Activated CD8-positive, alpha-beta memory T cell treated with anti-CD3 and anti-CD28 coated beads for 4 hours (primary cell): ENCODE data around the gene LYZL6.
"Not testable (repeated sequence)": the region's sequence is repeated elsewhere in the genome, so short reads cannot be mapped to it uniquely, and the experiment has no call there.

Experiments
- DNase-seq, 2 donors: peaks; one replicate each; pipeline ENCODE4 v3.0.0-alpha.2; 2020; ENCODE audit warnings: low read depth in 2 of 2

Gene LYZL6

DNA sequence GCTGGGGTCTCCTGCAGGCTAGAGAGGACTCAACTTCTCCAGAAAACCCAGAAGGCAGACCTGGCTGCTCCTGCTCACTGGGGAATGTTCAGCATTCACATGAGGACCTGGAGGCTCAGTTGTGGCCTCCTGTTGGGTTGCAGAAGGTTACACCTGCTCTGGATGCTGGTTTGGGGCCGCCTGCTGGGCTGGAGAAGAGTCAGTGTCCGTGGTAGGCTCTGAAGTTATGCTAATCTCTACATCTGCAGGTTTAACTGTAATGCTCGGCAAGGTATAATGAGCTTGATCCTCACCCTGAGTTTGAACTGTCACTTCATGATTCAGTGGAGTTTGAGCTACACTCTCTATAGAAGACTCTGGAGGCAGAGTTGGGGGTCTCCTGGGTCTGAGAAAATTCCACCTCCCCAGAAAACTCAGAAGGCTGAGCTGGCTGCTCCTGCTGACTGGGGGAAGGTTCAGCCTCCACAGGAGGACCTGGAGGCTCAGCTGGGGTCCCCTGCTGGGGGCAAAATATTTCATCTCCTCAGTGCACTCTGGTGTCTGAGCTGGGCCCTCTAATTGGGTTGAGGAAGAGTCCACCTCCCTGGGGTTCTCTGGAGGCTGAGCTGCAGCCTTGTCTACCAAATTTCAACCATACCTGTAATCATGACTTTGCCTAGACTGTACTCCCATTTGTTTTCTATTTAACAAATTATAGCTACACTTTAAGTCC lies 36.4 kb downstream of the LYZL6 start:
- DNase-seq, result no peak

DNA sequence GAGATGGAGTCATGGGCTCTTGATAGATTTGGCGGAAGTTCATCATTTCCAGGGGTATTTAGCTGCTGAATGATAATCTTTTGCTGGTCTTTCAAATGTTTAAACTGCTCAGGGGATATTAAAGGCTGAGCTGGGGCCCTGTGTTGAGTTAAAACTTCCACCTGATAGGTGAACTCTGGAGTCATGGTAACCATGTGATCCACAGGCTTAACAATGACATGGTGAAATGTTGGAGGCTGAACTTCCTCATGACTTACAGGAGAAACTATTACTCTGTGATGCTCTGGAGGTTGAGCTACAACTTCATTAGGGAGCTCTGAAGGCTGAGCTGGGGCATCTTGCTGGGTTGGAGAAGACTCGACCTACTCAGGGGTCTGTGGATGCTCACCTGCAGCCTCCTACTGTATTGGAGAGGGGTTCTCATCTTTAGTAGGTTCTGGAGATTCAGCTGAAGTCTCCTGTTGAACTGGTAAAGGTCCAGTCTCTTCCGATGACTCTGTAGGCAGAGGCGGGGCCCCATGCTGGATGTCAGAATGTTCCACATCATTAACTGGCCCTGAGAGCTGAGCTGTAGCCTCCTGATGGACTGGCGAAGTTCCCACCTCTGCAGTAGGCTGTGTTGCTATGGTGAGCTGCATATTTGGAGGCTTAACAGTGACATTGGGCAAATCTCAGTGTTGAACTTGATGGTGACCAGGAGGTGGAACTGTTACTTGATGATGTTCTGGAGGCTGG lies 37.2 kb downstream of the LYZL6 start:
- no peak for DNase-seq

DNA sequence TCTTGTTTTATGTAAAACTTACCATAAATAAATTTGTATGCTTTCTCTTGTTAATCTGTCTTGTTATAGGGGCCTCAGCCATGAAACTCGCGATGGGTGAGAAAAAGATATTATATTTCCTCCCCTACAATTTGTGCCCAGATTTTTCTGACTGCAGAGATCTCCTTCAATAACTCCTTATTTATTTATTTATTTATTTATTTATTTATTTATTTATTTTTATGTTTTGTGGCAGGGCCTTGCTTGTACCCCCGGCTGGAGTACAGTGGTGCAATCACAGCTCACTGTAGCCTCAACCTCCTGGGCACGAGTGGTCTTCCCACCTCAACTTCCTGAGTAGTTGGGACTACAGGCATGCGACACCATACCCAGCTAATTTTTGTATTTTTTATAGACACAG lies 40.1 kb downstream of the LYZL6 start:
- DNase-seq, result no peak

DNA sequence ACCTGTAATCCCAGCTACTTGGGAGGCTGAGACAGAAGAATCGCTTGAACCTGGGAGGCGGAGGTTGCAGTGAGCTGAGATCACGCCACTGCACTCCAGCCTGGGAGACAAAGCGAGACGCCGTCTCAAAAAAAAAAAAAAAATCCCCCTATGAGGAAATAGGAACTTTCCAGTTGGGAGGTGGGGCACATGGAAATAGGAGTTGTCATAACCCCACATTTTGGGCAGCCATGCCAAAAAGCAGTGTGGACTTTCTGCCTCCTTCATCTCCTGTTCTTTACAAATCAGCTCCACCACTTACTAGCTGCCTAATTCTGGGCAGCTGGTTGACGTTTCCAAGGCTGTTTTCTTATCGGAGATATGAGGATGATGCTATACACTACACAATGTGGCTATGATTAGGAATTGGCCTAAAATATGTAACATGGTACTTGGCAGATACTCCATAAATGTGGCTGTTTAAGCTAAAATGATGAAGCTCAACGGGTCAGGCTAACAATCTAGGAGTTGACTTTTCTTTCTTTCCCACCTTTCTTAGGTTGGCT lies 41.8 kb downstream of the LYZL6 start:
- DNase-seq, result no peak

DNA sequence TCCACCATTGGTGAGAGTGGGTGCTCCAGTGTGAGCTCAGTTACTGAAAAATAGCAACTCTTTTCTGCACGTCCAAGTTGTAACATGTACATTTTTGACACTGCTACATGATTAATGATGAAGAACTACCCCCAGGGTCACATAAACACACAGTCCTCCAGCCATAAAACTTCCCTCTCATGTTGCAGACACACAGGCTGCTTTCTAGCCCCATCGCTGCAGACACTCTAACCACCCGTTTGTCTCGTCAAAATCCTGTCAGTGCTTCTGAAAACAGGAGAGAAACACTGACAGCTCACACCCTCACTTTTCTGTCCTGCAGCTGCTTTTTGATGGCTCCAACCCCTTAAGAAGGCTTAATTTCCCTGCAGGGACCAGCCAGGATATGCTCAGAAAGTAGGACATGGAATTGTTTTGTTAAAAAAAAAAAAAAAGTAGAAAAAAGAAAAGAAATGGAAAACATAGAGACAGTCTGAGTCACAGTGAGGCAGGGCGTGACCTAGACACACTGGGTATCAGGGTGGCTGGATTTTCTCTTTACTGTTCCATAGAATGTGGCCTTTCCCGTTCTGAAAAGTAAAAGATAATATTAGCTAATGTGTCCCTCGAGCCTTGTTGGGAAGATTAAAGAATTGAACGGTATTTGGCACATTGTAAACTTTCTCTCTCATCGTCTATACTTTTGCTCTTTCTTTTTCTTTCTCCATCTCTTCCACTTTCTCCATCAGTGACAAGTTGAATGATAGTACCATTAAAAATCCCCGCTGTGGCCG lies 42.6 kb downstream of the LYZL6 start:
- DNase-seq, result no peak

DNA sequence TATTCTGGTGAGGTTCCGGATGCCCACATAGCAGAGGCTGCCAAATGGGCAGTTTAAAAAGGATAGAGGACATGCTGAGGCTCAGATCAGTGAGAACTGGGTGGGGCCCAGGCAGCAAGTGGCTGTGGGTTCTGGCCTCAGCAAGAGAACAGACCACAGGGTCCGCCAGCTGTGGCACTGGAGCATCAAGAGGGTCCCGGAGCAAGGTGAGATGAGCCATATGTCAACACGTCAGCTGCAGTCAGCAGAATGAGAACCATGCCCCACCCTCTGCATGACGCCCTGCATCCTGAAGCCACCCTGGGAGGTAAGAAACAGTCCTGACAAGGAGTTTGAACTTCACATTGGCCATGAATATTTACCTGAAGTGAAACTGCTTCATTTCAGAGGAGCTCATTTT lies 43.2 kb downstream of the LYZL6 start:
- no peak for DNase-seq

DNA sequence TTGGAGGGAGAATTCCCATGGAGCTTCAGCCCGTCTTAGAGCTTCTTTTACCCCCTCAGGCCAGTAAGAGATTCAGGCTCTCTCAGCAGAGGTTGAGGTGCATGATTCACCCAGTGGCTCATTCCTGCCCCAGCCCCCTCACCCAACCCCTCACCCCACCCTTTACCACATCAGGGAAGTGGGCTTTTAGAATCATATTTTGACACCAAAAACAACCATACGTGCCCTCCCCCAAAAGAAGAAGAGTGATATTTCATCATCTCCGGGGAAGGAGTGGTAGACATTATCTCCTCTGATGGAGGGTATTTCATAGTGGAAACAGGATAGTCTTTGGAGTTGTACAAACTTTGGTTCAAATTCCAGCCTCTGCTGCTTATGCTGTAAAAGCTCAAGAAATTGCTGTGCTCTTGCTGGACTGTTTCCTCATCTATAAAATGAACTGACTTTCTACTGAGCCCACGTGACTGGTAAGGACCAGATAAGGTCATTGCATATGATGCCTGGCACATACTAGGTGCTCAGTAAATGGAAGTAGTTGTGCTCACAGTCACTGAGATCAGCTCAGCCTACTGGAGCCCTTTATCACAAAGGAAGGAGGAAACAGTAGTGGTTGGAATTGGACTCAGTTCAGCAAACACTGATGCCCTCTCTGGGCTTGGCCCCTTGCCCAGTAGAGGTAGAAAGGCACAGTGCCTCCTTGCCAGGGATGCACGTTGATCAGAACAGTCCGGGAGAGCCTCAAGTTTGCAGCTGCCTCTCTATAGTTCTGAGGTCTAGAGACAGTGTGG lies 45.0 kb downstream of the LYZL6 start:
- DNase-seq, result peak in 1 of 2 donors; percentile 48

DNA sequence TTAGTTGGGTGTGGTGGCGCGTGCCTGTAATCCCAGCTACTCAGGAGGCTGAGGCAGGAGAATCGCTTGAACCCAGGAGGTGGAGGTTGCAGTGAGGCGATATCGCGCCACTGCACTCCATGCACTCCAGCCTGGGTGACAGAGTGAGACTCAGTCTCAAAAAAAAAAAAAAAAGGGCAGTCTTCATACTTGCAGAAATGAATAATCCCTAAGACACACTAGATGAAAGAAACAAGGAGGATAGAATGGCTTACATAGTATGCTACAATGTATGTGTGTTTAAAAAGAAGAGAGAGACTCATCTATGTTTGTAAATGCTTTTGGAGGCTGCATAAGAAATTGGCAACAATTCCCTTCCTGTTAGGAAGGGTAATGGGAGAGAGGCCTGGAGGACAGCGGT lies 45.7 kb downstream of the LYZL6 start:
- not testable (repeated sequence) for DNase-seq

DNA sequence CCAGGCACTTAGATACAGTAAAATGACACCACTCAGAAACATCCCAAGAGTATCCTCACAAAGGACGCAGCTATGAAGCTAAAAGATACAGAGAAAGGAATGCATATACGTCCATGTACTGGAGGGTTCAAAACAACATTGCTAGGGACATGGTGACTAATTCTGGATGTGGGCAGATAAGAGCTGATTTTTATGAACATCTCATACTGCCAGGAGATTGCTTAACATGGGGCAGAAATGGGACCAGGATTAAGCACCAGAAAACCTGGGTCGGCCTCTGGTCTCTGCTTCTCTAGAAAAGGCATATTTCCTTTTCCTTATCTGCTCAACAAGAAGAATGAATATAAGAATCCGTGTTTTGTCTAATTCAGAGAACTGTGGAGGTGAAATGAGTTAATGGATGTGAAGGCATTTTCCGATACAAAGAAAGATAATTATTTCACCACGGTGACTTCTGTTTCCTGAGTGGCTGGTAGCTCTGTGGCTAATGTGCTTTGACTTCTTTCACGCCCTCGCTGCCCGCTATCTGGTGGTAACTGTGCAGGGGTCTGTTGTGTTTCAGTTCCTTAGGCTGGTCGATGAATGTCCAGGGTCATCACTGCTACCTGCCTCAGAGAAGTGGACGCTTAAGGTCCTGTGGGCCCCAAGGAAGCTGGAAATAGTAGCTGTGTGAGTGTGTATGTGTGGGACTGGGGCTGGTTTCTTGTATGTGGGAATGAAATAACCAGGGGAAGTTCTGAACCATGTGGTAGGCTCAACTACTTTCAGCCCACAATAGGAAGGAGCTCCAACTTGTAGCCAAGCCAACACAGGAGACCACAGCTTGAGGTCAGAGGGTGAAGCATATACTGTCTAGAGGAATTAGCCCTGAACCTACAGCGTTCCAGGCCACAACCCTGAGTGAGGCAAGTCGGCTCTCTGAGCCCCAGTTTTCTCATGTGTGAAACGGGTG lies 47.6 kb downstream of the LYZL6 start:
- DNase-seq, result no peak

DNA sequence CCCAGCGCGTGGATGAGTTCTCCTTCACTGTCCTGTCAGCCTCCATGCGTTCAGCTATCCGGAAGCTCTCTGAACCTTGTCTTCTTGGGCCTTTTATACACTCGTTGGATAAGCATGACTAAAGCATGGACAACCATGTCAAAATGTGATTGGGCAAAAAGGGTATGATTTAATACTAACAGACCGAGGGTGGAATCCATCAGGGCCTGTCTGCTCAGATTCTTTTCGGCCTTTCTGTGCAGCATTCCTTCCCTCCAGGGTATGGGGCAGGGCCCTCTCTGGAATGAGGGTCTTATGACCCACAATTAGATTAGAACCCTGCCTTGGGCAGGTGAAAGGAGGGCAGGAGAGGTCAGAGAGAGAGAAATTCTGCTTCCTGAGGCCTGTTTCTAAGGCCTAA lies 49.3 kb downstream of the LYZL6 start:
- DNase-seq, result no peak

DNA sequence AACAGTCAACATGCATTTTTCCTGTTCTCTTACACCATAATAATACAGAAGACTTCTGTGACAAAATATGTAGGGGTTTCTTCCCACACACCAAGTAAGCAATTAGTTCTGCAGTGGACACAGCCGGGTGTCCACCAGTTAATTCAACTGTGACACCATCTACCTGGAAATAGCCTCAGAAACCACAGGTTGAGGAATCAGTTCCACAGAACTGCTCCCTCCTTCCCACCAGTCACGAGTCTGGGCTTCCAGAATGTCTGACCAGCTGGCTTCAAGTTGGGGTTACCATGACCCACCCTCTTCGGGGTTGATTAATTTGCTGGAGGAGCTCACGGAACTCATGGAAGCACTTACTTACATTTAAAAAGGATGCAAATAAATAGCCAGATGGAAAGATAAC lies 49.8 kb downstream of the LYZL6 start:
- DNase-seq, result no peak

DNA sequence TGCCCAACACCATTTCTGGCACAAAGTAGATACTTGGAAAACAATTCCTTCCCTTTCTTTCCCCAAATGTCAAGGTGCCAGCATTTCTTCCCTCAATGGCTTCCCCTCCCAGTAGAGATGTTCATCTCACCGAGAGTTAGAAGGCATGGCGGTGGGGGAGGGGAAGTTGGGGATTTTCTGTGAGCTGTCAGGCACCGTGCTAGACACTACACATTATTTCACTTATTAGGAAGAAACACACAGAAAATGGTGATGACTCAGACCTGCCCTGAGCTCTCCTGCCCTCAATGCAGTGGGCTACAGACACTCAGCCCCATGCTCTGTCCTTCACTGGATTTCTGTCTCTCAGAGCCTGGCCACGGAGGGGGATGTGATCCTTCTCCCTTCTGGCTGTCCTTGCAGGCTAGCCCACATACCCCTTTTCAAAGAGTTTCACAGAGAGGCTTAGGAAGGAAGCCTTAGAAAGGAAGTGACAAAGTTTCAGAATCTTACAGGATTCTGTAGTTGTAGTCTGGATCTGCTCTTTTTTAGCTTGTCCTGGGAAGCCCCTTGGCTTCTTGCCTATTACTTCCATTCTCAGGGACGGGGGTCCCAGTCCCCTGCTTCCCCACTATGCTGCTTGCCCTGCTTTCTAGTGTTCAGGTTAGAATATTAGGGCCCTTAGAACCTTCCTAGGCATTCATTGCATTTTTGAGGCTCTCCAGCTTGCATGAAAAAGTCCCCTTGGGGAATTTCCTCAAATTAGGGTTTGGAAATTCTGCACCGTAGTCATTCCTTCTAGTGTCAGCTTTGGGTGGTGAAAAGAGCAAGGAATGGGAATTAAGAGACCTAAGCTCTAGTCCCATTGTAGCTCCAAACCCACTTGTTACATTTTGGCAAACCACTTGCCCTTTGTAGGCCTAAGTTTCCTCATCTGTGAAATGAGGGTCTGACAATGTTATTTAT lies 51.1 kb downstream of the LYZL6 start:
- DNase-seq, result peak in 1 of 2 donors; percentile 58

DNA sequence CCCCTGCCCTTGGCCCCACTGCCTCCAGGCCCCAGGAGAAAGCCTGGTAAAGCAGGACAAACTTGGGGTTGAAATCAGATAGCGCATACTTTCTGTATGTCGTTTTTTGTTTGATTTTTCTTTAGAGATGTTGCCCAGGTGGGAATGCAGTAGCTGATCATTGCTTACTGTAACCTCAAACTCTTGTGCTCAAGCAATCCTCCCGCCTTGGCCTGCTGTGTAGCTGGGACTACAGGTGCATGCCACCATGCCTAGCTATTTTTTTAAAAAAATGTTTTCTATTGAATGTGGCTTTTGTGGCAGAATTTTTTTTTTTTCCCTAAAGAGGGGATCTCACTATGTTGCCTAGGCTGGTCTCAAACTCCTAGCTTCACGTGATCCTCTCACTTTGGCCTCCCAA lies 52.2 kb downstream of the LYZL6 start:
- DNase-seq, result no peak

DNA sequence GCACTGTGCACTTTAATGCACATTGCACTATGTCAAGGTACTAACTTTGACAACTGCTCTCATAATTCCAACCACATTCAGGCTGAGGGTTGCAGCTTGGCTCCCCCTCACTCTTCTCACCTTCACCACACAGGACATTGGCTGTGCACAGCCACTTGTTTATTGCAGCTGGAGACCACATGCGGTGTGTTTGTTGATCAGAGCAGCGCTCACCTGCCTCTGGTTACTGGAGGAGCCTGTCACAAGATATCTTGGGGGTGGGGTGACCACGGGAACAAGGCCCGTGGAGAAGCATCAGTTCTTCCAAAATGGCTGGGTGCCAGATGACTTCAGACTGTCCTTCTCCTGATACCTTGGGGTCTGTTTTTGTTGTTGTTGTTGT lies 52.7 kb downstream of the LYZL6 start:
- peak in 1 of 2 donors; percentile 48 for DNase-seq

DNA sequence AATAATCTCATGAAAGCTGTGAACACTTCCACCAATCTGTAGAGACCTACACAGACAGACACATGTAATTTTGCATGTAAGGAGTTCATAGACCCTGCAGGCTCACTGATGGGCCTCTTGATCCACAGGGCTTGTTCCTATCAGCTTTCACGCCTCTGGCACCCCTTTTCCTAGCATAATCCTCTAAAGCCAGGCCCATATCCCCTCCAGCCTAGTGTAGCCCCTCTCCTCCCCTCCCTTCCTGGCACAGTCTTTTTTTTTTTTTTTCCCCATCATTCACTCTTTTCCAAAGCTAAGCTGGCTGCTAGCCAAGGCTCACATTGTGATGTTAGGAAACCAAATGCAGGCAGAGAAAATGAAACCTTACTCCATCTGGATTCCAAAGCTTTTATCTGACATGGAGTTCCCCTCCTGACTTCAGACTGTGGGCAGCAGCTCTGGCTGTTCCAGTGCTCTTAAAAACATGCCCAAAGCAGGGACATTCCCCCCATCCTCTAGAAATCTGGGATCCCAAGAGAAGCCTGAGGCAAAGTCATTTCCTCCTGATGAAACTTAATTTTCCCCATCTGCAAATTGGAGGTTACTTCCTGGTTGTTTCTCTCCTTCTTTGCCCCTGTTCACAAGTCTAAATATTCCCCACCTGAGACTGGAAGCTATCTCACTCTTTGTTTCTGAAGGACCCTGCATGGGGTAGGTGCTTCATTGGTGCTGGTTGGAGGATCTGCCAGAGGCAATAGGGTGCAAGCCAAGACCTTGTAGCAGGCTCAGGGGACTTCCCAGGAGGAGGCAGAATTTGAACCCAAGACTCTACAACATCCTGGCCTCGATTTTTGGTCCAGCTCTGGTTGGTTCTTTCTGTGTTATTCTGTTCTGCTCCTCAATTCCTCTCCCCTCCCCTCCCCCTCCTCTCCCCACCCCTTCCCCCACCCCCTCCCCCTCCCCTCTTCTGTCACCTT lies 53.4 kb downstream of the LYZL6 start:
- DNase-seq, result no peak

DNA sequence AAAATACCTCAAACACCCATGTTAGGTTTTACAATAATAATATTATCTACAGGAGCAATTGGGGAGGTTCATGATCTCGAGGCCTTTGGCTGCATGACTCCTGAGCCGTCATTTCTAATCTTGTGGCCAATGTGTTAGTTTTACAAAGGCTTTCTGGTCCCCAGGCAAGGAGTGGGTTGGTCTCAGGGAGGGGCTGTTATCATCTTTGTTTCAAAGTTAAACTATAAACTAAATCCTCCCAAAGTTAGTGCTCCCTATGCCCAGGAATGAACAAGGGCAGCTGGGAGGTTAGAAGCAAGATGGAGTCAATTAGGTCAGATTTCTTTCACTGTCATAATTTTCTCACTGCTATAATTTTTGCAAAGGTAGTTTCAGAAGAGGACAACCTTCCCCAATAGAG lies 54.3 kb downstream of the LYZL6 start:
- no peak for DNase-seq
